GM19372 (cell line): ENCODE results near the gene LZTR1.
"Not testable (repeated sequence)": the region's sequence is repeated elsewhere in the genome, so short reads cannot be mapped to it uniquely, and the experiment has no call there.

ENCODE experiments used
- ATAC-seq: cut with Tn5 transposase; IDR thresholded peaks from one replicate; pipeline ENCODE4 v1.9.1; 2021; ENCODE audit warnings: mild to moderate bottlenecking, low read depth, moderate library complexity; ENCODE audit not compliant: unreplicated experiment

Gene LZTR1

DNA sequence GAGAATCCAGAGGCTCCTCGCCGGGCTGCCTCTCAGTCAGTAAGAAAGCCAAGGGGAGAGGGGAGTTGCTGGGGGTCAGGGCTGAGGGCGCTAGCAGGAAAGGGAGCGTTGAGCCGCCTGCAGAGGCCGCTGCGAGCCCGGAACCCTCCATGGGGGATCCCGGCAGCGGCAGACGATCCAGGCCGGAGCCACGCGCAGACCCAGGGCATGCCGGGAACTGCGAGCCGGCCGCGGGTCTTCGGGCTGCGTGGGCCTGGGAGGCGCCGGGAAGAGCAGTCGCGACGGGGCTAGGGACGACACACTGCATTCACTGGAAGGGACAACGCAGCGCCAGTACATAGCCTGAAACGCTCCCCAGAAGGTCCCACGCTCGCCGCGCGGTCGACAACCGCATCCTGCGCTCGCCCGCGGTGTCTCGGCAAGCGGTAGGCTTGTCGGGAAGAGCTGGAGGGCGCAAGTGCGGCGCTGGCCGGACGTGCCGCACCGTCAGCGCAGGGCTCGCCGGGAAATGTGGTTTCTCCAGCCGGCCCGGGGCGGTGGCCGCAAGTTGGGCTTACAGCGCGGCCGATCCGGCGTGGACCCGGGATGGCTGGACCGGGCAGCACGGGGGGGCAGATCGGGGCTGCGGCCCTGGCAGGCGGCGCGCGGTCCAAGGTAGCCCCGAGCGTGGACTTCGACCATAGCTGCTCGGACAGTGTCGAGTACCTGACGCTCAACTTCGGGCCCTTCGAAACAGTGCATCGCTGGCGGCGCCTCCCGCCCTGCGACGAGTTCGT, at the start of gene LZTR1:
Gene LZTR1 (plus strand): TSS at position 511 of the 776 bp plus-strand sequence. CDS start 75 bp downstream, at position 586.
- peak; percentile 74 for ATAC-seq

DNA sequence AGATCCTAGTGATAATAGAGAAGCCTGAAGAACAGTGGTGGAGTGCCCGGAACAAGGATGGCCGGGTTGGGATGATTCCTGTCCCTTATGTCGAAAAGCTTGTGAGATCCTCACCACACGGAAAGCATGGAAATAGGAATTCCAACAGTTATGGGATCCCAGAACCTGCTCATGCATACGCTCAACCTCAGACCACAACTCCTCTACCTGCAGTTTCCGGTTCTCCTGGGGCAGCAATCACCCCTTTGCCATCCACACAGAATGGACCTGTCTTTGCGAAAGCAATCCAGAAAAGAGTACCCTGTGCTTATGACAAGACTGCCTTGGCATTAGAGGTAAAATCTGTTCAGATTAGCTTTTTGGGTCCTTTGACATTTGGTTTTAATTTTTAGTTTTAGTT, 48.2 kb upstream of the LZTR1 start:
- ATAC-seq: no peak

DNA sequence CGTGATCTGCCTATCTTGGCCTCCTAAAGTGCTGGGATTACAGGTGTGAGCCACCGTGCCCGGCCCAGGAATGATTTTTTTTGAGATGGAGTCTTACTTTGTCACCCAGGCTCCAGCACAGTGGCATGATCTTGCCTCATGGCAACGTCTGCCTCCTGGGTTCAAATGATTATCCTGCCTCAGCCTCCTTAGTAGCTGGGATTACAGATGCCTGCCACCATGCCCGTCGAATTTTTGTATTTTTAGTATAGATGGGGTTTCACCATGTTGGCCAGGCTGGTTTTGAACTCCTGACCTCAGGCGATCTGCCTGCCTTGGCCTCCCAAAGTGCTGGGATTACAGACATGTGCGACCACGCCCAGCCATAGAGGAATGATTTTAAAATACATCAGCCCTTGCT, 47.0 kb upstream of the LZTR1 start:
- ATAC-seq: not testable (repeated sequence)

DNA sequence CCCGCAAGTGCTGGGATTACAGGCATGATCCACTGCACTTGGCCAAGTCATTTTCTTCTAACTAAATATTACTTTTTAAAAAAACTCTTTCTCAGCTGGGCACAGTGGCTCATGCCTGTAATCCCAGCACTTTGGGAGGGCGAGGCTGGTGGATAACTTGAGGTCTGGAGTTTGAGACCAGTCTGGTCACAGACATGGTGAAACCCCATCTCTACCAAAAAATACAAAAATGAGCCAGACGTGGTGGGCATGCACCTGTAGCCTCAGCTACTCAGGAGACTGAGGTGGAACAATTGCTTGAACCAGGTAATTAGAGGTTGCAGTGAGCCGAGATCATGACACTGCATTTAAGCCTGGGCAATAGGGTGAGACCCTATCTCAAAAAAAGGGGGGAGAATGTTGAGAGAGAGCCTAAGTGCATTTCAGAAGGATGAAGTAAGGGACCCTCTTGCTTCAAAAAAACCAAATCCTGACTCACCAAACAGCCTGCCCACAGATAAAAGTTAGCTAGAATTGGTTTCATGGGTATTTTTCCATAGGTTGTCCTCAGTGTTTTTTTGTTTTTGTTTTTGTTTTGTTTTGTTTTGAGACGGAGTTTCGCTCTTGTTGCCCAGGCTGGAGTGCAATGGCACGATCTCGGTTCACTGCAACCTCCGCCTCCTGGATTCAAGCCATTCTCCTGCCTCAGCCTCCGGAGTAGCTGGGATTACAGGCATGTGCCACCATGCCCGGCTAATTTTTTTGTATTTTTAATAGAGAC, 46.1 kb upstream of the LZTR1 start:
- not testable (repeated sequence) for ATAC-seq

DNA sequence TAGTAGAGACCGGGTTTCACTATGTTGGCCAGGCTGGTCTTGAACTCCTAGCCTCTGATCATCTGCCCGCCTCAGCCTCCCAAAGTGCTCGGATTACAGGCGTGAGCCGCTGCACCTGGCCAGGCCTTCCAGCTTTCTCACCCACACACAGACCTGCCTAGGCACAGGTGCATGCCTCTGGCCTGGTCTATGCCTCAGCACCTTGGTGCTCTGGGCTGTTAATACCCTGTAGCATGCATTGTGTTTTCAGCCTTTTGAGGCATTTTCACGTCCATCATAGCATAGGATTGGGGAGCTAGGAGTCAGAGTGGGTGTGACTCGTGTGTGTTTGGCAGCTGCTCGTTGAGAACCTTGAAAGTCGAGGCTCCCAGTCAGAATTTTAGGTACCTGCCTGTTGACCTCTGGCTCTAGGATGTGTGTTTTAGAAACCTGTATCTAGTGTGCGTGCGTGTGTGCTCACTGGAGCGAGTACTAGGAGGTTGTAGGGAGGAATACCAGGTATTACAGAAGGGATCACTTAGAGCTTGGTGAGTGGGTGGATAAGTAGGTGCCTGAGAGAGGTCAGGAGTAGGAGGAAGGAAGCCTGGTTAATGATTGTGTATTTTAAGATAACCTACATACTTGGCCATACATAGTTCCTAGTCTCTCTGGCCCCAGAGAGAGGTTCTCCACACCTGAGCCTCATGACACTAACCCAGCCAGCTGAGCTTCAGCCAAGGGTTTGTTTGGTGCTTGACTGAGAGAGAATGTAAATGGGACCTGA, 44.9 kb upstream of the LZTR1 start:
- ATAC-seq: no peak

DNA sequence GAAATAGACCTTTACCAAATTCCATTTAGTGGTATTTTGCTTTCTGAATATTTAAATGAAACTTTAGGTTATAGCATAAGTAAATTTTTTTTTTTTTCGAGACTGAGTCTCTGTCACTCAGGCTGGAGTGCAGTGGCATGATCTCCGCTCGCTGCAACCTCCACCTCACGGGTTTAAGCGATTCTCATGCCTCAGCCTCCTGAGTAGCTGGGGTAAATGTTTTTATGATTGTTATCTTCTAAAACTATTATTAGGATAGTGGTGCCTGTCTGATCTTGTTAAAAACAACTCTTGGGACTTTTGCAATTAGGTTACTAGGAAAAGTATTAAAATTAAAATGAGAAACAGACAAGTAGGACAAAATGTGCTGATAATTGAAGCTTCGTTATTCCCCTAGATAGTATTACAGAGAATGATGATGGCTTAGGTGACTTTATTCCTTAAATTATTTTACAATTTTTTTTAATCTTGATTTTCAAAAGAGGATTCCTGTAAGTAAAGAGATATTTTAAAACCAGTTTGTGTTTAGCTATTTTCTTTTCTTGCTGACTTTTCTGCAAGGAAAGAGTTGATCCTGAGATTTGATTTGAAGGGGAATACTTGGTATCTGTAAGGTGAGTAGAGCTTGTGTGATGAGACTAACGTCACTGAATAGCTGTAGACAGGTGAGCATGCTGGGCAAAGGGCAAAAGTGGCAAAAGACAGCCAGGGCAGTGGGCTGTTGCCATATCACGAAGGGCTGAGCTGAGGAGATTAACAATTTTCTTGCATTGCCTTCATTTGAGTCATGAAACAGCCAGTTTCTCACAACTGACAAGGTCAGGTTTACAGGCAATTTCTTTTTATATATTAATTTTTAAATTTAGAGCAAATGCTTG, 44.1 kb upstream of the LZTR1 start:
- no peak for ATAC-seq

DNA sequence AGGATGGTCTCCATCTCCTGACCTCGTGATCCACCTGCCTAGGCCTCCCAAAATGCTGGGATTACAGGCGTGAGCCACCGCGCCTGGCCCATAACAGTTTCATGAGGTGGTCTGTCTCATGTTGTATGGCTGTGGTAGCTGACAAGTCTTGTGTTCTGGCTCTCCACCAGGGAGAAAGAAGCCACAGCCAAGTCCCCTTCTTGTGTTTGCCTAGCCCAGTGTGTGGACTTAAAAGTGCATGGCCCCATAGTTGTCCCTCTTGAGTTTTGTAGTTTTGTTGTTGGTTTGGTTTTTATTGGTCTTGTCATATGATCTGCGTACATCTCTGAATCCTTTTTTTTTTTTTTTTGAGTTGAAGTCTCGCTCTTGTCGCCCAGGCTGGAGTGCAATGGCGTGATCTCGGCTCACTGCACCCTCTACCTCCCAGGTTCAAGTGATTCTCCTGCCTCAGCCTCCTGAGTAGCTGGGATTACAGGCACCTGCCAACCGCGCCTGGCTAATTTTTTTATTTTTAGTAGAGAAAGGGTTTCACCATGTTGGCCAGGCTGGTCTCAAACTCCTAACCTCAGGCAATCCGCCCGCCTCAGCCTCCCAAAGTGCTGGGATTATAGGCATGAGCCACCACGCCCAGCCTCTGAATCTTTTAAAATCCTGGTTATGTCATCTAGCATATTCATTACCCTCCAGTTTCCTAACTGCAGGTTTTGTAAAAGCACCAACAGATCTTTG, 42.5 kb upstream of the LZTR1 start:
- ATAC-seq: not testable (repeated sequence)

DNA sequence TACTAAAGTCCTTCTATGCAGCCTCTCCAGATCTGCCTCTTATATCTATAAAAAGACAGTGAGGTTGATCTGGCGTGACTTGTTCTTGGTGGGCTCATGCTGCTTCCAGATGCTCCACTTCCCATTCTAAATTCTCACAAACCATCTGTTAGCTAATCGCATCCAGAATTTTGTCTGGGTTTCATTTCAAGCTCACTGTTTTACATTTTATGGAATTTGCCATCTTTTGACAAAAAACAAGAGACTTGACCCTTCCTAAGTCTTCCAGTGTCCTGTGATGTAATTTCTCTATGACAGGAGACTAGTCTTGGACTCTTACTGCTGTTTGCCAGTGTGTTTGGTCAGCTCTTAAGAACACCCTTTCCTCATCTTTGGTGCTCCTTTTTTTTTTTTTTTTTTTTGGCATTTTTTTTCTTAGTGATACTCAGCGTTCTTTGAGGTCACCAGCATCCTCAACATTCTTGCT, 41.9 kb upstream of the LZTR1 start:
- ATAC-seq: no peak

DNA sequence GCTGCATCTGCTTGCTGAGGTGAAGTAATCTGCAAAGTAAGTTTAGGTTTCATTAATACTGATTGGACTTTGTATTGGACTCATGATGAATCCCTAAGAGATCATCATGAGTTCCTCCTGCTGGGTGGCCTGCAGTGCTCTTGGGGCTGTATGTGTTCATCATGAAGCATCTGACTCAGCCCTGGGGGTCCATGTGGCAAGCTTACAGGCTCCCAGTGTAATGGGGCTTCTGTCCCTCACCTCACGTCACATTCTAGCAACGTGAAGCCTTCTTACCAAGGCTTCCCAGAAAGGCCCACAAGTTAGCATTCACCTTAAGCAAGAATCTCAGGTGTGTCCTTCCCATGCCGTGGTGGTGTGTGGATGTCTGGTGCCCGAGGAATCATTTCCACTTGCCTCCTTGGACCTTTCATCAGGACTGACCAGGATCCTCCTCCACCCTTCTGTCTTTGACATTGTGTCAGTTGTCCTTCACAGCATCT, 41.2 kb upstream of the LZTR1 start:
- ATAC-seq: no peak

DNA sequence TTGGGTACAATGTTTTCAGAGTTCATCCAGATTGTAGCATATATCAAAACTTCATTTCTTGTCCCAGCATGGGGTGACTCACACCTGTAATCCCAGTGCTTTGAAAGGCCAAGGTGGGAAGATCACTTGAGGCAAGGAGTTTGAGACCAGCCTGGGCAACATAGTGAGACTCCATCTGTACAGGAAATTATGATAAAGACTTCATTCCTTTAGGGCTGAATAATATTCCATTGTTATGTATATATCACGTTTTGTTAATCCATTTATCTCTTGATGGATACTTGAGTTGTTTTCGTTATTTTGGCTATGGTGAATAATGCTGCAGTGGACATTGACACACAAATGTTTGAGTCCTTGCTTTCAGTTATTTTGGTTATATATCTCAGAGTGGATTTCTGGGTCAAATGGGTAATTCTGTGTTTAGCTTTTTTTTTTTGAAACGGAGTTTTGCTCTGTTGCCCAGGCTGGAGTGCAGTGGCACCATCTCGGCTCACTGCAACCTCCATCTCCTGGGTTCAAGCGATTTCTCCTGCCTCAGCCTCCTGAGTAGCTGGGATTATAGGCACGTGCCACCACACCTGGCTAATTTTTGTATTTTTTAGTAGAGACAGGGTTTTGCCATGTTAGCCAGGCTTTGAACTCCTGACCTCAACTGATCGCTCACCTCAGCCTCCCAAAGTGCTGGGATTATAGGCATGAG, 39.7 kb upstream of the LZTR1 start:
- not testable (repeated sequence) for ATAC-seq

DNA sequence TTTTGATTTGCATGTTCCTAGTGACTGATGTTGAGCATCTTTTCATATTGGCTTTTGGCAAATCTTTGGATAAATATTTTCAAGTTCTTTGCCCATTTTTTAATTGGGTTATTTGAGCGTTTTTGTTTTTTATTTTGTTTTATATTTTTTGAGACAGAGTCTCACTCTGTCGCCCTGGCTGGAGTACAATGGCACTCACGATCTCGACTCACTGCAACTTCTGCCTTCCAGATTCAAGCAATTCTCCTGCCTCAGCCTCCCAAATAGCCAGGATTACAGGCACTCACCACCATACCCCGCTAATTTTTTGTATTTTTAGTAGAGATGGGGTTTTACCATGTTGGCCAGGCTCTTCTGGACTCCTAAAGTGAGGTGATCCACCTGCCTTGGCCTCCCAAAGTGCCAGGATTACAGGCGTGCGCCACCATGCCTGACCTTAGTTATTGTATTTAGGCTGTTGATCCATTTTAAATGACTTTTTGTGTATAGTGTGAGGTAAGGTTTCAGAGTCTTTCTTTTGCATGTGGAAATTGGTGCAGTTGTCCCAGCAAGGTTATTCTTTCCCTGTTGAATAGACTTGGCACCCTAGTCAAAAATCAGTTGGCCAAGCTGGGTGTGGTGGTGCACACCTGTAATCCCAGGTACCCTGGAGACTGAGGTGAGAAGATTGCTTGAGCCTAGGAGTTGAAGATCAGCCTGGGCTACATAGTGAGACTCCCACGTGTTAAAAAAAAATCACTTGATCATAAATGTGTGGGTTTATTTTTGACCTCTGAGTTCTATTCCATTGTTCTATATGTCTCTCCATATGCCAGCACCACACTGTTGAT, 38.8 kb upstream of the LZTR1 start:
- ATAC-seq: no peak

DNA sequence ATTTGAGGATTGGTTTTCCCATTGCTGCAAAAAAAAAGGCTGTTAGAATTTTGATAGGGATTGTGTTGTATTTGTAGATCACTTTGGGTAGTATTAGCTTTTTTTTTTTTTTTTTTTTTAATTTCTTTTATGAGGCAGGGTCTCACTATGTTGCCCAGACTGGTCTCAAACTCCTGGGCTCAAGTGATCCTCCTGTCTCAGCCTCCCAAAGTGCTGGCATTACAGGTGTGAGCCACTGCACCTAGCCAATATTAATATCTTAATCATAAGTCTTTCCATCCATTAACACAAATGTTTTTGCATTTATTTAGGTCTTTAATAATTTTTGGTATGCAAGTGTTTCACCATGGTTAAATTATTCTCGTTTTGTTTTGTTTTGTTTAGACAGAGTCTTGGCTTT, 38.1 kb upstream of the LZTR1 start:
- ATAC-seq: no peak

DNA sequence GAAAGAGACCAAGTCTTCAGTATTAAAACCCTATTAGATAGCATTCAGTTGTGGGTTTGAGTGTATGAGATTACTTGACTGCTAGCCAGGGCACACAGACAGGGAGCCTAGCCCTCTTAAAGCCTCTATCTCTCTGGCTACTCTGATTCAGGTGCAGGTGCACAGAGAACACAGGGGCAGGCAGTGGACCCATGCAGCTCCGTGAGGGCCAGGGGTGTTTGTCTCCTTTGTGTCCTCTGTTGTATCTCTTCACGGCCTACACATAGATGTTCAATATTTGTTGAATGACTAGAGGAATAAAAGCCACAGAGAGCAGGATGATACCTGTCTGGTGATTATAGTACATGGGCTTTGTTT, 36.5 kb upstream of the LZTR1 start:
- no peak for ATAC-seq

DNA sequence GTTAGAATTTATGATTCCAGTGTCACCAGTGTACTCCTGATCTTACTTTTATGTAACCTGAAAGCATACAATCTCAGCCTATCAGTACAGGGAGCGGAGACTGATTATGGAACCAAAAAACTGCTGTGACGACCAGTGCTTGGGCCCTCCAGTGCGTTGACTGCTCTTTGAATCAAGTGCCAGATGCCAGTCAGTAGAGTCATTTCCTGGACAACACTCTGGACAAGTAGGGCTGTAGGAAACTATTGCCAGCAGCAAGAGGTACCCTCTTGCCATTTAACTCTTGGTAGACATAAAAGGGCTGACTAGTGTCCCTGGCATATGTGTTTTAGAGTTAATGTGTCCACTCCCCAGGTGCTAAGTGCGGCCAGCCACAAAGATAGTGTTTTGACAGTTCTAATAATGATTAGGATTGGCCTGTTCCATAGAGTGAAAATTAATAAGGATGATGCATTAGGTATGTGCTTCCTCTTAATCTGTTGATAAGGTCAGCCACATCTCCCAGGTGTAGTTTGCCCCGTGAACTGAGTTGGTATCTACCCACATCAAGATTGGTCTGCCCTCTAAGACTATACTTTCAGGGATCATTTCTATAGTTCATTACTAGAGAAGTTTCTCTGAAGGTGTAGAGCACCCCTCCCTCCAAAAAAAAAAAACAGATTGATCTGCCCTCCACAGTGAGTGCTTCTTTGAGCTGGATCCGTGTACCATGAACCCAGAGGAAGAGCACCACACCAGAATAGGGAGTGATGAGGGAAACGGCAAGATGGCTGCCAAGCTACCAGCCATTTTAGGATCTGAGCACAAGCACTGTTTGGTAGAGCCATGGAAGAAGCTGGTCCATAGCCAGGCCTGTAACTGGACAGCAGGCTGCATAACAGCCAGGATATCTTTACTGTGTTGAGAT, 35.8 kb upstream of the LZTR1 start:
- ATAC-seq: no peak

DNA sequence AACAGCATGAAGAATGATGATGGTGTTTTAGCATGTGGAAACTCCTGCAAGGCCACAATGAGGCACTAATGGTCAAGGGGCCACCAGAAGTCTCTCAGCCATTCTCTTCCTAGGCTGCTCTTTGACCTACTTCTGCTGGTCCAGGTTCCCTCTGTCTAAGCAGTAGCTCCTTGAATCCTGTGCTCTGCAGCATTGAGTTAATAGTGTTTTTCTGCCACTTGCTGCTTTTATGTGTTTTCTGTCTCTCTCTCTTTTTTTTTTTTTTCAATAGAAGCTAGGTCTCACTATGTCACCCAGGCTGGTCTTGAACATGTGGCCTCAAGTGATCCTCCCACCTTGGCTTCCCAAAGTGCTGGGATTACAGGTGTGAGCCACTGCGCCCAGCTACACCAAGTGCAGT, 35.1 kb upstream of the LZTR1 start:
- no peak for ATAC-seq

DNA sequence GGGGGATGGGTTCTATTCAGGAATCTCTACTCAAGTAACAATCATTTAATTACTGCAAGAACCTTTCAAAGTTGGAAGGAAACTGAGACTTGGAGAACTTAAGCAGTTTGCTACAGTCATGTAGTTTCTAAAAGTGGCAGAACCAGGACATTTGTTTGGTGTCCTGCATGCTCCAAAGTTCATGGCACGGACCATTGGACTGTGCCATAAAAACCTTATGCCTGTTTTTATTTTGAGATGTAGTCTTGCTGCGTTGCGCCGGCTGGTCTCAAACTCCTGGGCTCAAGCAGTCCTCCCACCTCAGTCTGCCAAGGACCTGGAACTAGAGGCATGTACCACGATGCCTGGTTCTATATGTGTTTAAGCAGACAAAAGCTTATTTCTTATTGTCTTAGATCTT, 33.6 kb upstream of the LZTR1 start:
- ATAC-seq: no peak

DNA sequence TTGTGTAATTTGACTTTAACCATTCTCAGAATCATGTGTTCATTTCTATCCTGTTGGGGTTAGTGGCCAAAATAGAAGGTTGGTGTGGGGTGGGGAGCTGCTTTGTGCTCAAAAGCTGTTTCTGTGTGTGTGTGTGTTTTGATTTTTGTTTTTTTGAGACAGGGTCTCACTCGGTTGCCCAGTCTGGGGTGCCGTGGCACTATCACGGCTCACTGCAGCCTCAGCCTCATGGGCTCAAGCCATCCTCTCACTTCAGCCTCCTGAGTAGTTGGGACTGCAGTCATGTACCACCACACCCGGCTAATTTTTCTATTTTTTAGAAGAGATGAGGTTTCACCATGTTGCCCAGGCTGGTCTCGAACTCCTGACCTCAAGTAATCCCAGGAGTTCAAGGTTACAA, 33.1 kb upstream of the LZTR1 start:
- no peak for ATAC-seq
